Neural progenitor cell (in vitro differentiated cells): ENCODE data around the gene FBXW4. TPM values are rescaled to one million over a fixed set of nuclear protein-coding genes. Genes with fewer than 3 reads are reported as not detected.

ENCODE experiments used
- DNase-seq: peaks from one replicate; pipeline ENCODE4 v3.0.0-alpha.2; 2016; ENCODE audit warnings: low spot score
- H2AFZ ChIP-seq: fragments of 200-600 bp; sonication (generic); replicated peaks from 2 replicates; pipeline ENCODE4 v1.6.1; 2016; ENCODE audit warnings: antibody characterized with exemption
- H3F3A ChIP-seq: fragments of 200-600 bp; sonication (generic); 2 replicates; pipeline ENCODE4 v1.6.1; 2016; ENCODE audit warnings: antibody characterized with exemption, low read depth
- H3K27ac ChIP-seq: fragments of 200-600 bp; sonication (generic); 2 replicates; pipeline ENCODE4 v1.5.1; 2016; ENCODE audit warnings: mild to moderate bottlenecking
- H3K27me3 ChIP-seq: fragments of 200-600 bp; sonication (generic); 2 replicates; pipeline ENCODE4 v1.6.1; 2016; ENCODE audit warnings: mild to moderate bottlenecking, moderate library complexity
- H3K36me3 ChIP-seq: fragments of 200-600 bp; sonication (generic); 2 replicates; pipeline ENCODE4 v1.5.1; 2016
- H3K4me1 ChIP-seq: fragments of 200-600 bp; sonication (generic); 2 replicates; pipeline ENCODE4 v1.6.1; 2016; ENCODE audit warnings: mixed run types
- H3K4me2 ChIP-seq: fragments of 200-600 bp; sonication (generic); 2 replicates; pipeline ENCODE4 v1.6.1; 2016
- H3K4me3 ChIP-seq: fragments of 200-600 bp; sonication (generic); 2 replicates; pipeline ENCODE4 v1.5.1; 2016
- H3K79me2 ChIP-seq: fragments of 200-600 bp; sonication (generic); 2 replicates; pipeline ENCODE4 v1.6.1; 2016; ENCODE audit warnings: low read depth
- H3K9ac ChIP-seq: fragments of 200-600 bp; sonication (generic); 2 replicates; pipeline ENCODE4 v1.6.1; 2016
- H3K9me3 ChIP-seq: fragments of 200-600 bp; sonication (generic); 2 replicates; pipeline ENCODE4 v1.5.1; 2016; ENCODE audit warnings: low read depth
- H4K20me1 ChIP-seq: fragments of 200-600 bp; sonication (generic); 2 replicates; pipeline ENCODE4 v1.6.1; 2016; ENCODE audit warnings: low read depth
- H3K27ac Mint-ChIP-seq: 3 replicates; pipeline ENCODE4 v1.8.0; 2021; ENCODE audit warnings: mixed read lengths
- H3K27me3 Mint-ChIP-seq: 2 replicates; pipeline ENCODE4 v1.8.0; 2022; ENCODE audit warnings: low read depth, mild to moderate bottlenecking, inconsistent platforms, moderate library complexity, mixed read lengths; ENCODE audit not compliant: insufficient read depth
- H3K36me3 Mint-ChIP-seq: 3 replicates; pipeline ENCODE4 v1.8.0; 2021; ENCODE audit warnings: mixed read lengths
- H3K4me1 Mint-ChIP-seq: 3 replicates; pipeline ENCODE4 v1.8.0; 2021; ENCODE audit warnings: mixed read lengths
- H3K4me3 Mint-ChIP-seq: 3 replicates; pipeline ENCODE4 v1.8.0; 2021; ENCODE audit warnings: mild to moderate bottlenecking, moderate library complexity, mixed read lengths
- H3K9me3 Mint-ChIP-seq: 3 replicates; pipeline ENCODE4 v1.8.0; 2020; ENCODE audit warnings: mixed read lengths
- EZH2 ChIP-seq: fragments of 200-600 bp; sonication (generic); IDR thresholded peaks from 2 replicates; pipeline ENCODE4 v1.6.1; 2017; ENCODE audit warnings: antibody characterized with exemption, mild to moderate bottlenecking, moderate library complexity
- EZH2phosphoT487 ChIP-seq: fragments of 200-600 bp; sonication (generic); IDR thresholded peaks from 2 replicates; pipeline ENCODE4 v1.6.1; 2017; ENCODE audit warnings: antibody characterized with exemption
- total RNA-seq: library from RNA; depleted of rRNA; stranded (reverse); fragments of >200 nt; gene quantifications from 2 replicates; pipeline ENCODE4 v1.2.3, GENCODE V29; 2015; ENCODE audit warnings: low replicate concordance
- TF ChIP-seq, protein P1 (sequence below): fragments of 200-600 bp; sonication (generic); IDR thresholded peaks from 2 replicates; pipeline ENCODE4 v1.5.1; 2017; ENCODE audit warnings: antibody characterized with exemption, mild to moderate bottlenecking

Gene FBXW4
- total RNA-seq, 1 donor from 2014 or later, result 36.3 TPM

DNA sequence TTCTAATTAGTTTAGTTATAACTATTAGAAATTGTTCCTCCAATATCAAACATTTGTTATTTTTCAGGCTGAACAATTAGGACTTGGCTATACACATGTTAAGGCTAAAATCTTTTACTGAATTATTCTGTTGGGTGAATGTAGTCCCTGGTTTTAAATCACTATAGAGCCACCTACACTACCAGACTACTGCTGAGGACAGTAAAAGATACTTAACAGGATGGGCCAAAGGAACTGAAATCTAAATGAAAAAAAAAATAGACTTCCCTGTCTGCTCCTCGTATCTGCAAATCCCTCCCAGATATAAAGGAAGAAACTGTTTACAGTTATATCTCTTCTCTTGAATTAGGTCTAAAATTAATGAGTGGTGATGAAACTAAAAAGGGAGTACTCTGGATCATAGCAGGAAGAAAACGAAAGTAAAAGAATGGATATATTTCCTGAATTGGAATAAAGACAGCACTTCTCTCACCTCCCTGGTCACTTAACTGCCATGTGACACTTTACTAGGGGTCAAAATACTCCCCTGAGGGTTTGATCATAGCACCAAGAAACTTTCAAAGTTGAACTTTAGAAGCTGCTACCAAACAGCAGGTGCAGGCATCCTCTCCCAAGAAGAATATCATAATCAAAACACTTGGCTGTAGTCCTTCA is 12.7 kb downstream of the FBXW4 start:
- no peak for DNase-seq
- peaks cover 14% of the 10 kb centered on the region for H3K4me1 ChIP-seq
- TF ChIP-seq EZH2, result no peak
- TF ChIP-seq, protein P1, sequence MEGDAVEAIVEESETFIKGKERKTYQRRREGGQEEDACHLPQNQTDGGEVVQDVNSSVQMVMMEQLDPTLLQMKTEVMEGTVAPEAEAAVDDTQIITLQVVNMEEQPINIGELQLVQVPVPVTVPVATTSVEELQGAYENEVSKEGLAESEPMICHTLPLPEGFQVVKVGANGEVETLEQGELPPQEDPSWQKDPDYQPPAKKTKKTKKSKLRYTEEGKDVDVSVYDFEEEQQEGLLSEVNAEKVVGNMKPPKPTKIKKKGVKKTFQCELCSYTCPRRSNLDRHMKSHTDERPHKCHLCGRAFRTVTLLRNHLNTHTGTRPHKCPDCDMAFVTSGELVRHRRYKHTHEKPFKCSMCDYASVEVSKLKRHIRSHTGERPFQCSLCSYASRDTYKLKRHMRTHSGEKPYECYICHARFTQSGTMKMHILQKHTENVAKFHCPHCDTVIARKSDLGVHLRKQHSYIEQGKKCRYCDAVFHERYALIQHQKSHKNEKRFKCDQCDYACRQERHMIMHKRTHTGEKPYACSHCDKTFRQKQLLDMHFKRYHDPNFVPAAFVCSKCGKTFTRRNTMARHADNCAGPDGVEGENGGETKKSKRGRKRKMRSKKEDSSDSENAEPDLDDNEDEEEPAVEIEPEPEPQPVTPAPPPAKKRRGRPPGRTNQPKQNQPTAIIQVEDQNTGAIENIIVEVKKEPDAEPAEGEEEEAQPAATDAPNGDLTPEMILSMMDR, result no peak
- no peak for TF ChIP-seq EZH2phosphoT487
- H3K79me2 ChIP-seq, result peaks cover 53% of the 10 kb centered on the region
- H3K9me3 ChIP-seq, result peaks cover under 1% of the 10 kb centered on the region
- H3K27ac ChIP-seq, result peak overlapping the region; percentile 21
- H4K20me1 ChIP-seq, result peaks cover 18% of the 10 kb centered on the region
- no peak overlapping the region for H3K4me2 ChIP-seq
- no peak overlapping the region for H2AFZ ChIP-seq
- Mint-ChIP-seq H3K4me1 (peaks cover 17% of the 10 kb centered on the region), H3K36me3 (peaks cover 4% of the 10 kb centered on the region), H3K27me3 (no peaks in the 10 kb centered on the region), H3K27ac (no peak overlapping the region), H3K9me3 (peaks cover 2% of the 10 kb centered on the region), H3K4me3 (no peak overlapping the region)
- H3K9ac ChIP-seq, result no peak overlapping the region
- H3F3A ChIP-seq, result peaks cover 4% of the 10 kb centered on the region
- H3K4me3 ChIP-seq, result no peak overlapping the region
- peaks cover 2% of the 10 kb centered on the region for H3K36me3 ChIP-seq
- no peaks in the 10 kb centered on the region for H3K27me3 ChIP-seq

DNA sequence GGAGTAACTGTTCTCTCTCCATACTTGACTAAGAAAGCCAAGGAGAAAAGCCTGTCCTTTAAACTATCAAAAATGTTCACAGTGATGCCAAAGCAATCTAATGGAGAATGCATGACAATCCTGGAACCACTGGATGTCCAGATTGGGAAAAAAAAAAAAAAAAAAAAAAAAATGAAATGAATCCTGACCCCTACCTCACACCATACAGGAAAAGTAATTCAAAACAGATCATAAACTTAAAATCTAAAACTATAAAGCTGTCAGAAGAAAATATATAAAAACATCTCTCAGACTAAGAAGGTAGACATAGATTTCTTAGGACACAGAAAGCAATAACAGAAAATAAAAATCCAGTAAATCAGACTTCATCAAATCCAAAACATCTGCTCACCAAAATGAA is 18.4 kb downstream of the FBXW4 start:
- no peak overlapping the region for H3K4me3 Mint-ChIP-seq
- no peaks in the 10 kb centered on the region for H3K27me3 ChIP-seq
- peaks cover 16% of the 10 kb centered on the region for H3K9me3 Mint-ChIP-seq
- peaks cover 37% of the 10 kb centered on the region for H3K36me3 Mint-ChIP-seq
- H3K27me3 Mint-ChIP-seq, result no peaks in the 10 kb centered on the region
- H4K20me1 ChIP-seq, result no peaks in the 10 kb centered on the region
- no peak overlapping the region for H3K4me2 ChIP-seq
- no peak overlapping the region for H3K27ac Mint-ChIP-seq
- H3K9ac ChIP-seq, result no peak overlapping the region
- no peak overlapping the region for H3K4me3 ChIP-seq
- H3K36me3 ChIP-seq, result peaks cover 15% of the 10 kb centered on the region
- no peak for TF ChIP-seq EZH2
- TF ChIP-seq, protein P1, result no peak
- no peak for TF ChIP-seq EZH2phosphoT487
- H3K79me2 ChIP-seq, result peaks cover 12% of the 10 kb centered on the region
- H3K9me3 ChIP-seq, result peaks cover 17% of the 10 kb centered on the region
- no peaks in the 10 kb centered on the region for H3K4me1 ChIP-seq
- H3K4me1 Mint-ChIP-seq, result no peaks in the 10 kb centered on the region
- no peak for DNase-seq
- no peak overlapping the region for H2AFZ ChIP-seq
- H3F3A ChIP-seq, result no peaks in the 10 kb centered on the region
- H3K27ac ChIP-seq, result no peak overlapping the region

DNA sequence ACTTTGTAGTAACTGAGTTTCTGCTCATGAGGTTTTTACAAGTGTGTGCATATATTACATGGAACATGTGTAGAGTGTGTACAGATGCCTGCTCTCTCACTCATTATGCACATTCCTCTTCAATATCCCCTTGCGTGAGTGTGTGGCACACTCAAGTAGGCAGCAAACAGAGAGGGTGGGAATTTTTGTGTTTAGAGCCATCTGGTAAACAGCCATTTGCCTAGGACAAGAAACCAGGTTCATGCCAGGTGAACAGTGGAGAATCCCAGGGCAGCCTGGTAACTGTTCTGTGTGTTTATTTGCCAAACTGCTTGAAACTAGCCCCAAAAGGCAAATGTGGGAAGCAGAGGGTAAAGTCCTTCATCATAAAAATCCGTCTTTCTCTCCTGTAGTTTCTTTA is 19.9 kb downstream of the FBXW4 start:
- H3K27ac ChIP-seq, result no peak overlapping the region
- DNase-seq, result no peak
- H3K36me3 Mint-ChIP-seq, result peaks cover 39% of the 10 kb centered on the region
- H3K27me3 ChIP-seq, result no peaks in the 10 kb centered on the region
- no peaks in the 10 kb centered on the region for H3K4me1 Mint-ChIP-seq
- H3K9ac ChIP-seq, result no peak overlapping the region
- H3F3A ChIP-seq, result no peaks in the 10 kb centered on the region
- peaks cover 17% of the 10 kb centered on the region for H3K9me3 ChIP-seq
- H3K27ac Mint-ChIP-seq, result no peak overlapping the region
- TF ChIP-seq, protein P1, result no peak
- TF ChIP-seq EZH2, result no peak
- TF ChIP-seq EZH2phosphoT487, result no peak
- H3K36me3 ChIP-seq, result peaks cover 16% of the 10 kb centered on the region
- peaks cover 16% of the 10 kb centered on the region for H3K9me3 Mint-ChIP-seq
- H3K4me3 Mint-ChIP-seq, result no peak overlapping the region
- no peaks in the 10 kb centered on the region for H3K27me3 Mint-ChIP-seq
- peaks cover 14% of the 10 kb centered on the region for H3K4me1 ChIP-seq
- H3K4me3 ChIP-seq, result no peak overlapping the region
- H4K20me1 ChIP-seq, result no peaks in the 10 kb centered on the region
- H3K79me2 ChIP-seq, result peaks cover 12% of the 10 kb centered on the region
- H3K4me2 ChIP-seq, result no peak overlapping the region
- no peak overlapping the region for H2AFZ ChIP-seq
